GM18861 (cell line): Measurements from ENCODE around the gene TXNDC16.
"Not testable (repeated sequence)": the region's sequence is repeated elsewhere in the genome, so short reads cannot be mapped to it uniquely, and the experiment has no call there.

Source experiments
- ATAC-seq: cut with Tn5 transposase; IDR thresholded peaks from one replicate; pipeline ENCODE4 v1.9.1; 2021; ENCODE audit not compliant: unreplicated experiment

TXNDC16 gene

DNA sequence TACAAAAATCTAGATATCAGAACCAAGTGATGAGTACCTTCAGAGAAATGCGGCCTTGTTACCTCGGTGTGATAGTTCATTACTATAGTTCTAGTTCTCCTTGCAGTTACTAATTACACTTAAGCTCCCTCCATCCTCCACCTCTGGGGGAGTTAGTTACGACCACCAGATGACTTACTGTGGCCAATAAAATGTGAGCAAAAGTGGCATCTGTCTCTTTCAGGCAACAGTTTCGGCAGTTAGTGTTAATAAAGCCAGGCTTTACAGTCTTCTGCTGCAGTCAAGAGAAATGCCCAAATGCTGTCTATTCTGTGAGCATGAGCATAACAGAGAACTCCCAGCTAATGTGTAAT, 6.0 kb downstream of the TXNDC16 start:
- no peak for ATAC-seq

- no peak for ATAC-seq
Observed at GRCh38 chr14:52545584-52546317, 6.6 kb downstream of the TXNDC16 start.

GRCh38 chr14:52538623-52539022, 13.7 kb downstream of the TXNDC16 start:
- ATAC-seq: no peak

- no peak for ATAC-seq
Observed at GRCh38 chr14:52536269-52536668, 16.0 kb downstream of the TXNDC16 start.

- no peak for ATAC-seq
Observed at GRCh38 chr14:52531481-52531880, 20.8 kb downstream of the TXNDC16 start.

DNA sequence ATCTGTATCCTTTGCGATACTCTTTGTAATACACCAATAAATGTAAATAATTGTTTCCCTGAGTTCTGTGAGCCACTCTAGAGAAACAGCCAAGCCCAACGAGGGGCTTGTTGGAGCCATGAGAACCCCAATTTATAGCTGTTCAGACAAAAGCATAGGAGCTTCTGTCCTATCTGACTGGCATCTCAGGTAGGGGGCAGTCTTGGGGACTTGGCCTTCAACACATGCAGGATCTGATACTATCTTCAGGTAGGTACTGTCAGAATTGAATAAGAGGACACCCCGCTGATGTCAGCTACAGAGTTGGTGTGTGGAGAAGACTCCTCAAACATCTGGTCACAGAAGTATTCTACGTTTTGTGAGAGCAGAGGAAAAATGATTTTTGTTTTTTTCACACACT, 25.3 kb downstream of the TXNDC16 start:
- ATAC-seq: no peak

DNA sequence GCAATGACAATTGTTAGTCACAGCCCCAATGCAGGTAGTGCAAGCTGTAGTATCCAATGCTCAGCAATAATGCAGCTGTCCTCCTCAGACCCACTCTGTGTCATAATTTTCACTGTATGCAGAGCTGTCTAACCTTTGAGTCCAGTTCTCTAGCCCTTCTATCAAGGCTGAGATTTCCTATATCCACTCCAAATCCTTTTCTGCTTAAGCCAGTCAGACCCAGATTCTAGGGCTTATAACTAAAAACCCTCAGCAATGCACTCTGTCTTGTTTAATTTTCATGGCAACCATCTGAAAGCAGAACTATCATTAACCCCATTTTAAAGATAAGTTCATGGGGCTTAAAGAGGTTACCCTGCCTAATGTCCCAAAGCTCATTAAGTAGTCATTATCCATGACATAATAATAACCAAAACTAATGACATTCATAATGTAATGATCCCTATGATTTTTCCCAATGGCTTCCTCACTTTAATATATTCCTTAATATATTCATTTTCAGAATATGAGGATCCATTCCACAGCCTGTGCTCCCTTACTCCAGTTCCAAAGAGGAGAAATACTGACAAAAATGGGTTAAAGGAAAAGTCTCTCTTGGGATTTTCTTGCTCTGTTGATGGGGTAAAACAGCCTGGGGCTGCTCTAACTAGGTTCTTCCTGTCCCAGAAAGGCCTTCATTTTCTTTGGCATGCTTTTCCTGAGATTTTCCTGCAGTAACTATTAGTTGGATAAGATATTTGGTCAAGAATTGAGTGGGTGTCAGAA, 29.5 kb downstream of the TXNDC16 start:
- no peak for ATAC-seq

GRCh38 chr14:52522033-52522432, 30.3 kb downstream of the TXNDC16 start:
- no peak for ATAC-seq

DNA sequence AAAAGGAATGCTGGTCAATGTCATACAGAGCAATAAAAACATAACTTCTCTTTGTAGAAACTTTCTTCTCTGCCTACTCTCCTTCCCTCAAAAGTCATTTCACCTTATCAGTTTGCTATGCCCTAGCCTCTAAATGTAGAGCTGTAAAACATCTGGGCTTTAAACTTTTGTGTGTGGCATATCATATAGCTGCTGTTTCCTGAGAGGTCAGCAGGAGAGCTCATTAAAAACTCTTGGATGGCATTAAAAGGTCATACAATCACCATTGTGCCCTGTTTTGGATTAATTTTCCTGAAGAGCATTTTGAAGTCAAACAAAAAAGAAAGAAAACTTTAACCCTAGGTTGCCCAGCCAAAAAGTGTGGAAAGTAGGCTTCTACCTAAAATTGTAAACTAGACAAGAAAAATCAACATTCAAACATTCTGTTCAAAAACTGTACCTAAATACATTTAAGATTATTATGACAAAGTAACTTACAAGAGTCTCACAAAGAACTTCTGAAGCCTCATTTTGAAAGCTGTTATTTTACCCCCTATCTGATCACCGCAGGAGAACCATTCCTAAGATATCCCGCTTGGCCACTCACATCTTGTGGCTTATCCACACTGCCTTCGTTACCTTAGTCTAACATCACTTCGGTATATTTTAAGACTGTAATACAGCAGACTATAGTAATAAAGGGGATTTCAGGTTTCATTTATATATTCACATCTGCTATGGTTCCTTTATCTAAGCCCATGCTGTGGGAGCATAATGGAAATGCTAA, 38.1 kb downstream of the TXNDC16 start:
- no peak for ATAC-seq

DNA sequence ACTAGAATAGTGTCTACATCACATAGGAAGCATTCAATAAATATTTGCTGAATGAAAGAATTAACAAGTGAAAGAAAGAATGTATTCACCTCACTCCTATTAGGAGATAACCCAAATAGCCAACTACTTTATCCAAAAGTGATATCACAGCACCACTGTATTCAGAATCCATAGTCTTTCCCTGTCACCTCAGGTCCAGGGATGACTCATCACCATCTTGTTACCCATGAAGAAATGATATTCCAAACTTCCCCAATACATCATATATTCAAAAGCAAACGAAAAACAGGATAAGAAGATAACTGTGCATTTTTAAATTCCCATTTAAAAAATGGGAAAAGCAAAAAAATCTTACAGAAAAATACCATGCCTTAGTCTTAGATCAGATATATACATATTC, 39.1 kb downstream of the TXNDC16 start:
- ATAC-seq: no peak

DNA sequence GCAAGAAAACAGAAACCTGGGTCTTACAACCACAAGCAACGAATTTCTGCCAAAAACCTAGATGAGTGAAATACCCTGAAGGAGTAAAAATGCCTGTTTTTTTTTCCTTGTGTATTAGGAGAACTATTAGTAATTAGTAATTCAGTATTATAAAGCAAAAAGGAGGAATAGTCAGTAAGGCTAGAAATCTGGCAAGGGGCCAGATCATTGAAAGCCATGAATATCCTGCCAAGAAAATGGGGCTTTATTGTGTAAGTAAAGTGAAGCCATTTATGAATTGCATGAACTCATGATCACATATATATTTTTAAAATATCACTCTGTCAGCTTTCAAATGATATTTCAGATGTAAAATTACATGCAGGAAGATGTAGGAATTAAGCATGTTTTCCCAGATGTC, 57.9 kb downstream of the TXNDC16 start:
- ATAC-seq: no peak

GRCh38 chr14:52485350-52485960, 66.8 kb downstream of the TXNDC16 start:
- no peak for ATAC-seq

DNA sequence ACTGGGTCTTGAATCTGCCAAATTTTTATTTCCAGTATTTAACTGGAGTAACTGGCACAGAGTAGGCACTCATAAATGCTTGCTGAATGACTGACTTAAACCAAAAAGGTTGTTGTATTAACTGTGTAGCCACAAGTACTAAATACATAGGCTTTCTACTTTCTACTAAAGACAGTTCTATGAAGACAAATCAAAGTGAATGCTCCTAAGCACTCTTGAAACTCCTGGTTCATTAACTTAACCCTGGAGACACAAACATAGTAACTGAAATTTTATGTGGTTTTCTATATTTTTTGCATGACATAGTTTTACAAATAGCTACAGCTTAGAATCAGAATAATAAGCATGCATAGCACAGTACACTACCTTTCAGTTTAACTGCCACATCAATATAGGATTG, 70.4 kb downstream of the TXNDC16 start:
- no peak for ATAC-seq

GRCh38 chr14:52473557-52473956, 78.7 kb downstream of the TXNDC16 start:
- ATAC-seq: no peak

DNA sequence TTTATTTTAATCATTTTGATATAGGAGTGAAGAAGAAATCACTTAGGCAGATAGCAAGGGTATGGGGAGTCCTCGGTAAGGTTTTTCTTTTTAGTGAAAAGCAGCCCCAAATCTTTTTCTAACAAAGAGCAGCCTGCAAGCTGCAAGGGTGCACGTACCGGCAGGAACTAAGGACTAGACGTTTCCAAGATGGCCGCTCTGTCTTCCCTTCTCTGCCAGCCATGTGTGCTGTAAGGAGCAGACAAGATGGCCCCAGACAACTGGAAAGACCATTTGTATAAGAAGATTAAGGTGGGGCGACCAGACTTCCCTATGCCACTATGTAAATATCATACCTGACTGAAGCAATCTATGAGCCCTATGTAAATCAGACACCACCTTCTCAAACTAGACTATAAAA, 79.6 kb downstream of the TXNDC16 start:
- no peak for ATAC-seq

GRCh38 chr14:52472251-52472650, 80.1 kb downstream of the TXNDC16 start:
- not testable (repeated sequence) for ATAC-seq

GRCh38 chr14:52467515-52468266, 84.6 kb downstream of the TXNDC16 start:
- no peak for ATAC-seq

DNA sequence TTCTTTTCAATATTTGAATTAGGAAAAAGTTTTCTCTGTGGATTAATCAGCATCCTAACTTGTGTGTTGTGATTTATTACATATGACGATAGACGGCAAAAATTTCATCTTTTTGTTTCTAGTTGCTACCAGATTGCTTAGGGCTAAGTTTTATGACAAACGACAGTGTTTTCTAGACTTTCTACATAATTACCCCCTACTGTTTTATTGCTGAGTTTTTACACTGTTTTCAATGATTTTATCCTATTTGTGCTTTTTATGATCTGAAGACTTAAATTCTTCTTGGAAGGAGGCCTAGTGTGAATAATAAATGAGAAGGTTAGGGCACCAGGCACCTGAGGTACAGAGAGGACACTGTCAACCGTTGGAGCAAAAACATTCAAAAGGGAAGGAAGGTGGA, 88.1 kb downstream of the TXNDC16 start:
- ATAC-seq: no peak

- no peak for ATAC-seq
Observed at GRCh38 chr14:52463375-52463774, 88.9 kb downstream of the TXNDC16 start.

DNA sequence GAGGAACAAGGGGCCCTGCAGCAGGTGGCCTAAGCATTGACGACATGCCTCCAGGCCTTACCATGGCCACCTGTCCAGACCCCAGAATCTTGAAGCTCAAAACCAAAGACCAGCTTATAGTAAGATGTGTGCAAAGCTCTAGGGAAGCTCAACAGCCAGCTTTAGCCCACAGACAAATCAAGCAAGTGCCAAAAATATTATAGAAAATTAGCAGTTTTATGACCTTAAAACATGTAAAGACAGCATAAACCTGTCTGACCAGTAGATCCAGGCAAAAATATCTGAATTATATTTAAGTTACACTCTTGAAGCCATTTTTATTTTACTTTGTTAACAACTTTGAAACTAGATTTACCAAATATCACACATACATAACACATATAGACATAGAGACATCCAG, 90.6 kb downstream of the TXNDC16 start:
- no peak for ATAC-seq

DNA sequence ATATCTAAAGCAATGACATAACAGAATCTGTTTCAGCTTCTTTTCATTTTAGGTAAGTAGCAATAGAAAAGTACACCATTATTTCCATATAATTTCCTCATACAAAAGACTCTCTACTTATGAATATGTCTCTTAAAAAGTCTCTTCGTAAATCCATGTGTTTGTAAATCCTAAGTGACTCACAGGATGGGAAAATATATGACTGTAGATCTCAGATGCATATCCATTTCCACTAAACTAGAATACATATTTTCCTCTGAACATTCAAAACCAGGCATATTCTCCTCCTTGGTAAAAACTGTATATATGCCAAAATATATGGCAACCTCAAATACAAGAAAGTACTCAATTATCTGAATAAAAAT, 93.6 kb downstream of the TXNDC16 start:
- ATAC-seq: no peak
